Measurements from ENCODE around the gene TUBA3E.
"Not testable (repeated sequence)": the region's sequence is repeated elsewhere in the genome, so short reads cannot be mapped to it uniquely, and the experiment has no call there.

Gene TUBA3E

GRCh38 chr2:130198343-130198742, at the start of gene TUBA3E:
TSS of gene TUBA3E (minus strand) at chr2:130198439. CDS start at chr2:130198360, 79 bp downstream.
- no peak for DNase-seq (ENCODE audit: low read depth)

- DNase-seq (ENCODE audit: low read depth): no peak
Measured at GRCh38 chr2:130246430-130246829, 48.2 kb upstream of the TUBA3E start.

GRCh38 chr2:130245976-130246375, 47.7 kb upstream of the TUBA3E start:
- DNase-seq (ENCODE audit: low read depth): no peak

GRCh38 chr2:130243359-130243758, 45.1 kb upstream of the TUBA3E start:
- no peak for DNase-seq (ENCODE audit: low read depth)

GRCh38 chr2:130241041-130241707, 42.9 kb upstream of the TUBA3E start:
- DNase-seq (ENCODE audit: low read depth): no peak

- not testable (repeated sequence) for DNase-seq (ENCODE audit: low read depth)
Measured at GRCh38 chr2:130239581-130239980, 41.3 kb upstream of the TUBA3E start.

GRCh38 chr2:130233066-130233465, 34.8 kb upstream of the TUBA3E start:
- not testable (repeated sequence) for DNase-seq (ENCODE audit: low read depth)

- DNase-seq (ENCODE audit: low read depth): no peak
Measured at GRCh38 chr2:130231656-130232055, 33.4 kb upstream of the TUBA3E start.

- DNase-seq (ENCODE audit: low read depth): not testable (repeated sequence)
Measured at GRCh38 chr2:130230907-130231306, 32.7 kb upstream of the TUBA3E start.

- DNase-seq (ENCODE audit: low read depth): not testable (repeated sequence)
Measured at GRCh38 chr2:130230376-130230775, 32.1 kb upstream of the TUBA3E start.

- not testable (repeated sequence) for DNase-seq (ENCODE audit: low read depth)
Measured at GRCh38 chr2:130229161-130229510, 30.9 kb upstream of the TUBA3E start.

- DNase-seq (ENCODE audit: low read depth): not testable (repeated sequence)
Measured at GRCh38 chr2:130228467-130229160, 30.4 kb upstream of the TUBA3E start.

GRCh38 chr2:130228005-130228404, 29.8 kb upstream of the TUBA3E start:
- DNase-seq (ENCODE audit: low read depth): not testable (repeated sequence)

- not testable (repeated sequence) for DNase-seq (ENCODE audit: low read depth)
Measured at GRCh38 chr2:130222523-130222922, 24.3 kb upstream of the TUBA3E start.

- not testable (repeated sequence) for DNase-seq (ENCODE audit: low read depth)
Measured at GRCh38 chr2:130220505-130220904, 22.3 kb upstream of the TUBA3E start.

- DNase-seq (ENCODE audit: low read depth): not testable (repeated sequence)
Measured at GRCh38 chr2:130219147-130219546, 20.9 kb upstream of the TUBA3E start.

- not testable (repeated sequence) for DNase-seq (ENCODE audit: low read depth)
Measured at GRCh38 chr2:130207051-130207450, 8.8 kb upstream of the TUBA3E start.

- not testable (repeated sequence) for DNase-seq (ENCODE audit: low read depth)
Measured at GRCh38 chr2:130203150-130203549, 4.9 kb upstream of the TUBA3E start.

- not testable (repeated sequence) for DNase-seq (ENCODE audit: low read depth)
Measured at GRCh38 chr2:130202518-130202917, 4.3 kb upstream of the TUBA3E start.

GRCh38 chr2:130196052-130196451, 2.2 kb downstream of the TUBA3E start:
- DNase-seq (ENCODE audit: low read depth): not testable (repeated sequence)

GRCh38 chr2:130195089-130195635, 3.1 kb downstream of the TUBA3E start:
- not testable (repeated sequence) for DNase-seq (ENCODE audit: low read depth)

- DNase-seq (ENCODE audit: low read depth): not testable (repeated sequence)
Measured at GRCh38 chr2:130193824-130194223, 4.4 kb downstream of the TUBA3E start.

GRCh38 chr2:130192451-130192850, 5.8 kb downstream of the TUBA3E start:
- not testable (repeated sequence) for DNase-seq (ENCODE audit: low read depth)
